ENCODE results near the gene NTNG1. TPM values are rescaled to one million over a fixed set of nuclear protein-coding genes. Genes with fewer than 3 reads are reported as not detected.
A peak's percentile ranks its signal among the peaks of the same experiment; 100 is the strongest.

NTNG1 gene
- total and polyA plus RNA-seq, 4 donors = 19.8 to 26.8 (median 25.2) TPM

GRCh38 chr1:107439567-107439966 is 298.7 kb downstream of the NTNG1 start:
- H3K9me3 ChIP-seq (ENCODE audit: control insufficient read depth, insufficient read depth, low read length) = no peaks in the 10 kb centered on the region
- 100% methylated on average over 1 of the region's 3 CpGs for WGBS (ENCODE audit: insufficient coverage)
- no peak overlapping the region for H3K27ac ChIP-seq (ENCODE audit: low read depth, low read length)
- no peaks in the 10 kb centered on the region for H3K27me3 ChIP-seq (ENCODE audit: control insufficient read depth, insufficient read depth, low read length)
- no peak for DNase-seq (ENCODE audit: low read depth in 4 of 6, low spot score in 6 of 6)
- no peaks in the 10 kb centered on the region for H3K36me3 ChIP-seq (ENCODE audit: control insufficient read depth, insufficient read depth, low read length)
- no peaks in the 10 kb centered on the region for H3K4me1 ChIP-seq (ENCODE audit: control insufficient read depth, insufficient read depth, low read length)
- H3K4me3 ChIP-seq (ENCODE audit: low read depth, low read length) = no peak overlapping the region

GRCh38 chr1:107442551-107442950 is 301.7 kb downstream of the NTNG1 start:
- no peaks in the 10 kb centered on the region for H3K27me3 ChIP-seq (ENCODE audit: control insufficient read depth, insufficient read depth, low read length)
- H3K9me3 ChIP-seq (ENCODE audit: control insufficient read depth, insufficient read depth, low read length) = no peaks in the 10 kb centered on the region
- no peaks in the 10 kb centered on the region for H3K4me1 ChIP-seq (ENCODE audit: control insufficient read depth, insufficient read depth, low read length)
- DNase-seq (ENCODE audit: low read depth in 4 of 6, low spot score in 6 of 6) = no peak
- no CpG with 5 or more reads among the region's 1 CpG for WGBS (ENCODE audit: insufficient coverage)
- no peaks in the 10 kb centered on the region for H3K36me3 ChIP-seq (ENCODE audit: control insufficient read depth, insufficient read depth, low read length)
- H3K27ac ChIP-seq (ENCODE audit: low read depth, low read length) = no peak overlapping the region
- no peak overlapping the region for H3K4me3 ChIP-seq (ENCODE audit: low read depth, low read length)

GRCh38 chr1:107443027-107443426 is 302.2 kb downstream of the NTNG1 start:
- Histone ChIP-seq H3K9me3 (ENCODE audit: control insufficient read depth, insufficient read depth, low read length) (no peaks in the 10 kb centered on the region), H3K36me3 (ENCODE audit: control insufficient read depth, insufficient read depth, low read length) (no peaks in the 10 kb centered on the region), H3K4me1 (ENCODE audit: control insufficient read depth, insufficient read depth, low read length) (no peaks in the 10 kb centered on the region), H3K4me3 (ENCODE audit: low read depth, low read length) (no peak overlapping the region), H3K27me3 (ENCODE audit: control insufficient read depth, insufficient read depth, low read length) (no peaks in the 10 kb centered on the region), H3K27ac (ENCODE audit: low read depth, low read length) (no peak overlapping the region)
- DNase-seq (ENCODE audit: low read depth in 4 of 6, low spot score in 6 of 6) = no peak
- 76% methylated on average over 3 of the region's 5 CpGs for WGBS (ENCODE audit: insufficient coverage)

- WGBS (ENCODE audit: insufficient coverage) = 61% methylated on average over 2 of the region's 2 CpGs
- Histone ChIP-seq H3K9me3 (ENCODE audit: control insufficient read depth, insufficient read depth, low read length) (no peaks in the 10 kb centered on the region), H3K4me1 (ENCODE audit: control insufficient read depth, insufficient read depth, low read length) (no peaks in the 10 kb centered on the region), H3K27ac (ENCODE audit: low read depth, low read length) (no peak overlapping the region), H3K27me3 (ENCODE audit: control insufficient read depth, insufficient read depth, low read length) (no peaks in the 10 kb centered on the region), H3K36me3 (ENCODE audit: control insufficient read depth, insufficient read depth, low read length) (no peaks in the 10 kb centered on the region), H3K4me3 (ENCODE audit: low read depth, low read length) (no peak overlapping the region)
- peak in 1 of 6 donors; percentile 39 for DNase-seq (ENCODE audit: low read depth in 4 of 6, low spot score in 6 of 6)
These were observed 303.0 kb downstream of the NTNG1 start for GRCh38 chr1:107443860-107444259.

- no peaks in the 10 kb centered on the region for H3K27me3 ChIP-seq (ENCODE audit: control insufficient read depth, insufficient read depth, low read length)
These were observed 303.5 kb downstream of the NTNG1 start for GRCh38 chr1:107444302-107444701.

GRCh38 chr1:107449326-107449725 is 308.5 kb downstream of the NTNG1 start:
- 100% methylated on average over 1 of the region's 3 CpGs for WGBS (ENCODE audit: insufficient coverage)
- DNase-seq (ENCODE audit: low read depth in 4 of 6, low spot score in 6 of 6) = no peak
- H3K27me3 ChIP-seq (ENCODE audit: control insufficient read depth, insufficient read depth, low read length) = no peaks in the 10 kb centered on the region
- no peak overlapping the region for H3K27ac ChIP-seq (ENCODE audit: low read depth, low read length)
- H3K36me3 ChIP-seq (ENCODE audit: control insufficient read depth, insufficient read depth, low read length) = no peaks in the 10 kb centered on the region
- H3K9me3 ChIP-seq (ENCODE audit: control insufficient read depth, insufficient read depth, low read length) = no peaks in the 10 kb centered on the region
- no peak overlapping the region for H3K4me3 ChIP-seq (ENCODE audit: low read depth, low read length)
- no peaks in the 10 kb centered on the region for H3K4me1 ChIP-seq (ENCODE audit: control insufficient read depth, insufficient read depth, low read length)

More at GRCh38 chr1:107444302-107444701, 303.5 kb downstream of the NTNG1 start:
- no peak overlapping the region for H3K4me3 ChIP-seq (ENCODE audit: low read depth, low read length)
- DNase-seq (ENCODE audit: low read depth in 4 of 6, low spot score in 6 of 6) = no peak
- 91% methylated on average over 1 of the region's 1 CpG for WGBS (ENCODE audit: insufficient coverage)
- H3K27ac ChIP-seq (ENCODE audit: low read depth, low read length) = no peak overlapping the region
- H3K9me3 ChIP-seq (ENCODE audit: control insufficient read depth, insufficient read depth, low read length) = no peaks in the 10 kb centered on the region
- H3K36me3 ChIP-seq (ENCODE audit: control insufficient read depth, insufficient read depth, low read length) = no peaks in the 10 kb centered on the region
- no peaks in the 10 kb centered on the region for H3K4me1 ChIP-seq (ENCODE audit: control insufficient read depth, insufficient read depth, low read length)

GRCh38 chr1:107450899-107451664 is 310.2 kb downstream of the NTNG1 start:
- Histone ChIP-seq H3K27me3 (ENCODE audit: control insufficient read depth, insufficient read depth, low read length) (no peaks in the 10 kb centered on the region), H3K4me3 (ENCODE audit: low read depth, low read length) (no peak overlapping the region), H3K9me3 (ENCODE audit: control insufficient read depth, insufficient read depth, low read length) (no peaks in the 10 kb centered on the region), H3K36me3 (ENCODE audit: control insufficient read depth, insufficient read depth, low read length) (no peaks in the 10 kb centered on the region), H3K27ac (ENCODE audit: low read depth, low read length) (no peak overlapping the region), H3K4me1 (ENCODE audit: control insufficient read depth, insufficient read depth, low read length) (no peaks in the 10 kb centered on the region)
- 100% methylated on average over 1 of the region's 5 CpGs for WGBS (ENCODE audit: insufficient coverage)
- no peak for DNase-seq (ENCODE audit: low read depth in 4 of 6, low spot score in 6 of 6)

- WGBS (ENCODE audit: insufficient coverage) = 100% methylated on average over 1 of the region's 2 CpGs
- no peaks in the 10 kb centered on the region for H3K9me3 ChIP-seq (ENCODE audit: control insufficient read depth, insufficient read depth, low read length)
These were observed 310.9 kb downstream of the NTNG1 start for GRCh38 chr1:107451715-107452114.

GRCh38 chr1:107454791-107455190 is 314.0 kb downstream of the NTNG1 start:
- H3K9me3 ChIP-seq (ENCODE audit: control insufficient read depth, insufficient read depth, low read length) = no peaks in the 10 kb centered on the region
- no peaks in the 10 kb centered on the region for H3K4me1 ChIP-seq (ENCODE audit: control insufficient read depth, insufficient read depth, low read length)
- H3K36me3 ChIP-seq (ENCODE audit: control insufficient read depth, insufficient read depth, low read length) = no peaks in the 10 kb centered on the region
- H3K4me3 ChIP-seq (ENCODE audit: low read depth, low read length) = no peak overlapping the region
- no peak overlapping the region for H3K27ac ChIP-seq (ENCODE audit: low read depth, low read length)
- no peaks in the 10 kb centered on the region for H3K27me3 ChIP-seq (ENCODE audit: control insufficient read depth, insufficient read depth, low read length)
- no peak for DNase-seq (ENCODE audit: low read depth in 4 of 6, low spot score in 6 of 6)
- WGBS (ENCODE audit: insufficient coverage) = no CpG with 5 or more reads among the region's 4 CpGs

More at GRCh38 chr1:107451715-107452114, 310.9 kb downstream of the NTNG1 start:
- no peaks in the 10 kb centered on the region for H3K27me3 ChIP-seq (ENCODE audit: control insufficient read depth, insufficient read depth, low read length)
- H3K4me3 ChIP-seq (ENCODE audit: low read depth, low read length) = no peak overlapping the region
- no peaks in the 10 kb centered on the region for H3K36me3 ChIP-seq (ENCODE audit: control insufficient read depth, insufficient read depth, low read length)
- H3K4me1 ChIP-seq (ENCODE audit: control insufficient read depth, insufficient read depth, low read length) = no peaks in the 10 kb centered on the region
- H3K27ac ChIP-seq (ENCODE audit: low read depth, low read length) = no peak overlapping the region
- DNase-seq (ENCODE audit: low read depth in 4 of 6, low spot score in 6 of 6) = no peak

- no peaks in the 10 kb centered on the region for H3K27me3 ChIP-seq (ENCODE audit: control insufficient read depth, insufficient read depth, low read length)
- no peak overlapping the region for H3K4me3 ChIP-seq (ENCODE audit: low read depth, low read length)
- WGBS (ENCODE audit: insufficient coverage) = 100% methylated on average over 1 of the region's 3 CpGs
- no peaks in the 10 kb centered on the region for H3K4me1 ChIP-seq (ENCODE audit: control insufficient read depth, insufficient read depth, low read length)
- H3K36me3 ChIP-seq (ENCODE audit: control insufficient read depth, insufficient read depth, low read length) = no peaks in the 10 kb centered on the region
- no peak overlapping the region for H3K27ac ChIP-seq (ENCODE audit: low read depth, low read length)
- no peak for DNase-seq (ENCODE audit: low read depth in 4 of 6, low spot score in 6 of 6)
- no peaks in the 10 kb centered on the region for H3K9me3 ChIP-seq (ENCODE audit: control insufficient read depth, insufficient read depth, low read length)
These were observed 317.1 kb downstream of the NTNG1 start for GRCh38 chr1:107457989-107458388.

Data from spinal cord (tissue), 10 donors.